B cell (primary cell): ENCODE data around the gene TRIM66.

Experiments
- CTCF ChIP-seq: fragments of 200-600 bp; IDR thresholded peaks from one replicate; pipeline ENCODE4 v1.8.0; 2022; ENCODE audit warnings: antibody characterized with exemption, mild to moderate bottlenecking
- EZH2 ChIP-seq: IDR thresholded peaks from 2 replicates; pipeline ENCODE4 v1.6.1; 2012; ENCODE audit warnings: borderline replicate concordance, low read depth, mild to moderate bottlenecking, moderate library complexity, low read length; ENCODE audit not compliant: insufficient read depth, poor library complexity, severe bottlenecking

GRCh38 chr11:8694137-8694536 is 11.7 kb upstream of the TRIM66 start:
- TF ChIP-seq CTCF (no peak), EZH2 (no peak)
